Measurements from ENCODE around the gene KLC1. TPM values are rescaled to one million over a fixed set of nuclear protein-coding genes. Genes with fewer than 3 reads are reported as not detected.
A peak's percentile ranks its signal among the peaks of the same experiment; 100 is the strongest.

Gene KLC1
- total RNA-seq, 1 donor from 2014 or later = 211 TPM

DNA sequence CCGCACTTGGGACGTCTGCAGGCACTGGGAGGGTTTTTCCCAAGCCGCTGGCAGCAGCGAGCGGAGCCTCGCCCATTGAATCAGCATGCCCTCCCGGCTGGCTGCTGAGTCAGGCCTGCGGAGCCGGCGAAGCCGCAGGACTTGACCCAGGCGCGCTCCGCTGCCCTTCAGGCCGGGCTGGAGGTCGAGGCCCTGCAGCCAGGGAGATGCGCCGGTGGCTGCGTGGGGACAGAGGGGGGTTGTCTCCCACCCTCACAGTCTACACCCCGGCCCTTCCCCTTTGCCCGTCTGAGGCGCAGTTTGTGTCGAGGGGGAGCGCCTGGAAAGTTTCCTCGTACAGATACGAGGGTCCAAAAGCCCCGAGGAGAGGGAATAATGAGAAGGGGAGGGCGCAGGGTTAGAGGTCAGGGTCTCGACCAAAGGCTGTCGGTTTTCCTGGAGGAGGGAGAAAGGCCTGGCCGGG, 759 bp upstream of the KLC1 start:
- no peaks in the 10 kb centered on the region for H3K27me3 Mint-ChIP-seq (ENCODE audit: unreplicated experiment)
- TF ChIP-seq, protein P1, sequence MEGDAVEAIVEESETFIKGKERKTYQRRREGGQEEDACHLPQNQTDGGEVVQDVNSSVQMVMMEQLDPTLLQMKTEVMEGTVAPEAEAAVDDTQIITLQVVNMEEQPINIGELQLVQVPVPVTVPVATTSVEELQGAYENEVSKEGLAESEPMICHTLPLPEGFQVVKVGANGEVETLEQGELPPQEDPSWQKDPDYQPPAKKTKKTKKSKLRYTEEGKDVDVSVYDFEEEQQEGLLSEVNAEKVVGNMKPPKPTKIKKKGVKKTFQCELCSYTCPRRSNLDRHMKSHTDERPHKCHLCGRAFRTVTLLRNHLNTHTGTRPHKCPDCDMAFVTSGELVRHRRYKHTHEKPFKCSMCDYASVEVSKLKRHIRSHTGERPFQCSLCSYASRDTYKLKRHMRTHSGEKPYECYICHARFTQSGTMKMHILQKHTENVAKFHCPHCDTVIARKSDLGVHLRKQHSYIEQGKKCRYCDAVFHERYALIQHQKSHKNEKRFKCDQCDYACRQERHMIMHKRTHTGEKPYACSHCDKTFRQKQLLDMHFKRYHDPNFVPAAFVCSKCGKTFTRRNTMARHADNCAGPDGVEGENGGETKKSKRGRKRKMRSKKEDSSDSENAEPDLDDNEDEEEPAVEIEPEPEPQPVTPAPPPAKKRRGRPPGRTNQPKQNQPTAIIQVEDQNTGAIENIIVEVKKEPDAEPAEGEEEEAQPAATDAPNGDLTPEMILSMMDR (IDR thresholded peaks at IDR 0.05) = no peak
- H3K27ac Mint-ChIP-seq (ENCODE audit: unreplicated experiment) = peak overlapping the region; percentile 98
- H3K4me1 Mint-ChIP-seq (ENCODE audit: unreplicated experiment) = peaks cover 41% of the 10 kb centered on the region
- peak overlapping the region; percentile 86 for H3K4me3 Mint-ChIP-seq (ENCODE audit: unreplicated experiment)
- no peaks in the 10 kb centered on the region for H3K9me3 Mint-ChIP-seq (ENCODE audit: unreplicated experiment)
- DNase-seq (ENCODE audit: extremely low spot score, unreplicated experiment) = peak; percentile 88
- no peaks in the 10 kb centered on the region for H3K36me3 Mint-ChIP-seq (ENCODE audit: unreplicated experiment)

- peaks cover 46% of the 10 kb centered on the region for H3K4me1 Mint-ChIP-seq (ENCODE audit: unreplicated experiment)
- H3K4me3 Mint-ChIP-seq (ENCODE audit: unreplicated experiment) = peak overlapping the region; percentile 86
These were observed 601 bp downstream of the KLC1 start for GRCh38 chr14:103629503-103630121.

DNA sequence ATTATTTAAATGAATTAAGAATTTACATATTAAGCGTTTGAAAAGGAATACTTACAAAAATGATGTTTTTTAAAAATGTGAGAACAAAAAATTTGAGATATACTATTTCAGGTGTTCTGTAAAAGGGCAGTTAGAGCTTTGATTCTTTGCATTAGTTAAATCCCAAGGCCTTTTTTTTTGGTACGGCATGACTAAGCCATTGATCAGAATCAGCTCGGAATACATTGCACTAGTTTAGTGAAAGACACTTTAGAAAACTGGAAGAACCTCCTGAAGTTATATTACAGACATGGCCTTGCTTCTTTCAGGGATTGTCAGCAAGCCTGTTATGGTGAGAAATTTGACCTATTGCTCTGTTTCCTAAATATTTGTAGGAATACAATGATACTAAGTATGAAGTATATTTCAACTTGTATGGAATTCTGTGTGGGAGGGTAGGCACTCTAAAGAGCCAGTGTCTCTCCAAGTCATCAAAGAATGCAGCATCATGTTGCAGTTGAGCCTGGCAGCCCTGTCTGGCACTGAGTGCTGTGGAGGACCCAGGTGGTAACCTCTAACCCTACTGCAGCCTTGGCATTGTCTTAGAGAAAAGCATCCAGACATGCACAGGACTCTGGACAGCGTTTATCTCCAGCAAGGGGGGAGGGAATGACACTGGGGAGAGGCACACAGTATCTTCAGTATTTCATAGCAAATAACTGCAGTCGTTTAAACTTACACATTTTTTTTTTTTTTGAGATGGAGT, 1.5 kb downstream of the KLC1 start:
- Mint-ChIP-seq H3K27me3 (ENCODE audit: unreplicated experiment) (no peaks in the 10 kb centered on the region), H3K36me3 (ENCODE audit: unreplicated experiment) (no peaks in the 10 kb centered on the region), H3K4me3 (ENCODE audit: unreplicated experiment) (peak overlapping the region; percentile 86), H3K4me1 (ENCODE audit: unreplicated experiment) (peaks cover 45% of the 10 kb centered on the region), H3K27ac (ENCODE audit: unreplicated experiment) (peak overlapping the region; percentile 87), H3K9me3 (ENCODE audit: unreplicated experiment) (no peaks in the 10 kb centered on the region)
- TF ChIP-seq, protein P1 (IDR thresholded peaks at IDR 0.05) = no peak
- DNase-seq (ENCODE audit: extremely low spot score, unreplicated experiment) = no peak

More at GRCh38 chr14:103629503-103630121, 601 bp downstream of the KLC1 start:
- Mint-ChIP-seq H3K9me3 (ENCODE audit: unreplicated experiment) (no peaks in the 10 kb centered on the region), H3K27me3 (ENCODE audit: unreplicated experiment) (no peaks in the 10 kb centered on the region), H3K27ac (ENCODE audit: unreplicated experiment) (peak overlapping the region; percentile 87), H3K36me3 (ENCODE audit: unreplicated experiment) (no peaks in the 10 kb centered on the region)
- peak; percentile 85 for DNase-seq (ENCODE audit: extremely low spot score, unreplicated experiment)
- TF ChIP-seq, protein P1 (IDR thresholded peaks at IDR 0.05) = no peak

- TF ChIP-seq, protein P1 (IDR thresholded peaks at IDR 0.05) = no peak
These were observed 4.4 kb downstream of the KLC1 start for GRCh38 chr14:103633391-103633790.

GRCh38 chr14:103634156-103634555, 5.1 kb downstream of the KLC1 start:
- H3K36me3 Mint-ChIP-seq (ENCODE audit: unreplicated experiment) = peaks cover 5% of the 10 kb centered on the region
- peaks cover 56% of the 10 kb centered on the region for H3K4me1 Mint-ChIP-seq (ENCODE audit: unreplicated experiment)
- H3K9me3 Mint-ChIP-seq (ENCODE audit: unreplicated experiment) = no peaks in the 10 kb centered on the region
- TF ChIP-seq, protein P1 (IDR thresholded peaks at IDR 0.05) = no peak
- peak overlapping the region; percentile 51 for H3K27ac Mint-ChIP-seq (ENCODE audit: unreplicated experiment)
- no peaks in the 10 kb centered on the region for H3K27me3 Mint-ChIP-seq (ENCODE audit: unreplicated experiment)
- H3K4me3 Mint-ChIP-seq (ENCODE audit: unreplicated experiment) = no peak overlapping the region
- DNase-seq (ENCODE audit: extremely low spot score, unreplicated experiment) = no peak

More at GRCh38 chr14:103633391-103633790, 4.4 kb downstream of the KLC1 start:
- Mint-ChIP-seq H3K4me1 (ENCODE audit: unreplicated experiment) (peaks cover 52% of the 10 kb centered on the region), H3K4me3 (ENCODE audit: unreplicated experiment) (no peak overlapping the region), H3K36me3 (ENCODE audit: unreplicated experiment) (peaks cover 5% of the 10 kb centered on the region), H3K27me3 (ENCODE audit: unreplicated experiment) (no peaks in the 10 kb centered on the region), H3K27ac (ENCODE audit: unreplicated experiment) (peak overlapping the region; percentile 41), H3K9me3 (ENCODE audit: unreplicated experiment) (no peaks in the 10 kb centered on the region)
- DNase-seq (ENCODE audit: extremely low spot score, unreplicated experiment) = no peak
